Transverse colon (tissue), 3 donors: ENCODE results near the gene MGST2.

Experiments
- POLR2A ChIP-seq: fragments of 450-650 bp; IDR thresholded peaks from one replicate; pipeline ENCODE4 v1.6.1; 2016; ENCODE audit warnings: antibody characterized with exemption, mild to moderate bottlenecking, moderate library complexity
- TF ChIP-seq, protein P1 (sequence below), 5 experiments: fragments of 200-600 bp in 3 of 5; fragments of 450-650 bp in 2 of 5; sonication (generic) in 3 of 5; IDR thresholded peaks; 1 replicate in 2 of 5; 2 replicates in 3 of 5; pipeline ENCODE4 v1.5.1; 2016 to 2017; ENCODE audit warnings: antibody characterized with exemption in 5 of 5, inconsistent platforms in 3 of 5, mild to moderate bottlenecking in 2 of 5, moderate library complexity in 1 of 5

DNA sequence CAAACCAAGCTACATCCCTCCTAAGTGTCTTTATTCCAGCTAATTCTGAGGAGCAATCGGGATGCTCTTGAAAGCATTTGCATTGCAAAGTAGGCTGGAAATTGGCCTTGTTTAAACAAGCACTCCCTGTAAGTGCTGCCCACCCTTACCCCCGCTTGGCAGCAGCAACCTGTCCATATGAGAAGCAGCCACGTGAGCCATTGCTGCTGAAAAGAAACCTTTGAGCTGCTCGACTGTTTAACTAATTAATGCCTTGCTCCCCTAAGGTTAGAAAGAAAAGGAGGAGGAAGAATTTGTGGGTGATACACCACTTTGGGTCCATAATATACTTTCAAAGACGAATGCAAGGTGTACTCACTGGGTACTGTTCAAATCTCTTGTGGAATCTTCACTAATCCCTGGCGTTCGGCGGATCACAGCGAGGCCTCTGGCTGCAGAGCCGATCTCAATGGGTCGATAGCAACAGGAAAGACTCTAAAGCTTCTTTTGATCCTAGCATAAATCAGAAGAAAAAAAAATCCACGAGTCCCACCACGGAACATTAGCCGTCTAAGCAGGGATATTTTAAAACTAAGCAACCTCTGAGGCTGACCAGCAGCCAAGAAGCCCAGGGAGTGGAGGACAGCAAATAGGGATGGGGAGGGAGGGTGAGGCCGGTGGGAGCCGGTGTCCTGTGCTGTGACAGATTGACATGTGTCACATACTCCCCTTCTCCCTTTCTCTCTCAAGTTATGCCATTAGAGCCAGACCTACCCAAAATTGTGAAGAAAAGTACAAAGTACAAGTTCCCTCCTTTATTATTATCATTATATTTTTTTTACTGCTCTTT lies 37.2 kb upstream of the MGST2 start:
- no peak for TF ChIP-seq POLR2A
- TF ChIP-seq, protein P1, sequence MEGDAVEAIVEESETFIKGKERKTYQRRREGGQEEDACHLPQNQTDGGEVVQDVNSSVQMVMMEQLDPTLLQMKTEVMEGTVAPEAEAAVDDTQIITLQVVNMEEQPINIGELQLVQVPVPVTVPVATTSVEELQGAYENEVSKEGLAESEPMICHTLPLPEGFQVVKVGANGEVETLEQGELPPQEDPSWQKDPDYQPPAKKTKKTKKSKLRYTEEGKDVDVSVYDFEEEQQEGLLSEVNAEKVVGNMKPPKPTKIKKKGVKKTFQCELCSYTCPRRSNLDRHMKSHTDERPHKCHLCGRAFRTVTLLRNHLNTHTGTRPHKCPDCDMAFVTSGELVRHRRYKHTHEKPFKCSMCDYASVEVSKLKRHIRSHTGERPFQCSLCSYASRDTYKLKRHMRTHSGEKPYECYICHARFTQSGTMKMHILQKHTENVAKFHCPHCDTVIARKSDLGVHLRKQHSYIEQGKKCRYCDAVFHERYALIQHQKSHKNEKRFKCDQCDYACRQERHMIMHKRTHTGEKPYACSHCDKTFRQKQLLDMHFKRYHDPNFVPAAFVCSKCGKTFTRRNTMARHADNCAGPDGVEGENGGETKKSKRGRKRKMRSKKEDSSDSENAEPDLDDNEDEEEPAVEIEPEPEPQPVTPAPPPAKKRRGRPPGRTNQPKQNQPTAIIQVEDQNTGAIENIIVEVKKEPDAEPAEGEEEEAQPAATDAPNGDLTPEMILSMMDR (IDR thresholded peaks at IDR 0.05): no peak
